HG03159 (cell line): ENCODE results near the gene LCP2.

Source experiments
- ATAC-seq: cut with Tn5 transposase; IDR thresholded peaks from one replicate; pipeline ENCODE4 v1.9.1; 2021; ENCODE audit warnings: mild to moderate bottlenecking, moderate library complexity; ENCODE audit not compliant: unreplicated experiment

The LCP2 gene

DNA sequence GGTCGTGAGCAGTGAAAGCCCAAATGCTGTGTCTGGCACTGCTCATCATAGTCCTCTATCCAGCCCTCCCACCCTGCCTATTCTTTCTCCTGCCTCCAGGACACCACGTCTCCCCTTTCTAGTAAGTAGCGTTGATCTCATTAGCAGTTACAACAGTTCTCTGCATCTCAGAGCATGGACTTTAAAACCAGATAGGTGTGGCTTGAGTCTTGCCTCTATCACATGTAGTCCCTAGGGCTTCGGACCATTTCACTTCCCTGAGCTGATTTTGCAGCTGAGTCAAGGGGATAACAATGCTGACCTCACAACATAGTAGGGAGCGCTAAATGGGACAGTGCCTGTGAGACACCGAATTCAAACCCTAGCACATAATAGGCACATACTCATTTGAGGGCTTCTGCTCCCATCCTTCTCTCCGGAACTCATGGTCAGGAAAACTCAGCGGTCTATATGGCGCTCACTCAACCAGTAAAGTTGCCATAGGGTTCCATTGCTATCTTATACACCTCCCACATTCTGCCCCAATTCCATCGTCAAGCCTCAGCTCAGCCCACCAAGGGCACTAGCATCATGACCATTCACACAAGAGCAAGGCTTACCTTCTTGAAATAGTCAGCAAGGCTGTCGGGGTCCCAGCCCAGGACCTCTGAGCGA is 515 bp downstream of the LCP2 start:
- ATAC-seq: peak; percentile 66

DNA sequence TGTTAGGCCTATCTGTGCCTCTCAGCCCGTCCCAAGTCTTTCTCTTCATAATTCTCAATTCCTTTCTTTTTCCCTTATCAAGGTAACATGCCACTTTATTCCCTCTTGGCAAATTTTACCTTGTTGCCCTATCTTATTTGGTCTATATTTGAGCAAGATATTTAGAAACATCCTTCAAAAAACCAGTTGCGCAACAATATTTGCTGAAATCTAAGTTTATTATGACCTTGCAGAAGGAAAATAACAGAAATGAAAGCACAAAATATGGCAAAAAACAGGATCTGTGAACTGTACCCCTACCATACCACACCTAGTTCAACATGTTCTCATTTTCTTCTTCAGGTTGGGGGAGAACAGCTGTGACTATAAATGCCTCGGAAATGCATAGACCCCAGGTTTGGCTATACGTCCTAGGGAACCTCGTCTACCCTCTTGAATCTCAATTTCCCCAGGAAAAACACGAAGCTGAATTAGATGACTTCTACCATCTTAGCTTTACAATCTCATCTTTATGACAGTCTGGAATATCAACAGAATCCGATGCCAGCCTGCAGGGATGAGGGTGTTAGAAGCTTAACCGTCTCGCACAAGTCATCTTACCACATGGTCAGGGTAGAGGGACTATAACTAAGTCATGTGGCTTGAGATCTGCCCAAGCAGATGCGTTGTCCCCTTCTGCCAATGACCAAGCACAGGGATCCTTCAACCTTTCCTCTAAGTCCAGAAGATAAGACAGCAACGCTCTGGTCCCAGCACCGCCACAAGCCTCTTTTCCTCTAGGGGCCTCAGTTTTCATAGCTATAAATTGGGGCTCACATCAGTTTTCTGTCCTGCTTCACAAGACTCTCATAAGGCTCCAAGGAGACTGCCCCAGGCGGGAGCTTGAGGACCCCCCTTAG is 1.3 kb downstream of the LCP2 start:
- ATAC-seq: no peak

DNA sequence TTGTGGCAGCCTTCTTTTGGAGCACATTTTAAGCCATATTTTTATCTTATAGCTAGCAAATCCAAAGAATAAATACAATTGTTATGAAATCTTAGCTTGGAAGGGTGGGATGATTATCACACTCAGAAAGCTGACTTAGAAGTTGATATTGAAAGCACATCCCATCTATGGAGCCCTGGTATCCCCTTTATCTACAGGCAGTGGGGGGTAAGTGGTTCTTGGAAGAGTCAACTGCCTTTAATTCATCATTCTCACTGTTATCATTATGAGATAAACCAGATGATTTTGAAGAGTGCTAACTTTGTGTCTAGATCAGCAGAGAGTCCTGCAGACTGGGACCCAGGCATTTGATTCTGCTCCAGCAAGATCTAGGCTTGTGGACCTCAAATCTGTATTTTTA is 3.0 kb downstream of the LCP2 start:
- no peak for ATAC-seq

DNA sequence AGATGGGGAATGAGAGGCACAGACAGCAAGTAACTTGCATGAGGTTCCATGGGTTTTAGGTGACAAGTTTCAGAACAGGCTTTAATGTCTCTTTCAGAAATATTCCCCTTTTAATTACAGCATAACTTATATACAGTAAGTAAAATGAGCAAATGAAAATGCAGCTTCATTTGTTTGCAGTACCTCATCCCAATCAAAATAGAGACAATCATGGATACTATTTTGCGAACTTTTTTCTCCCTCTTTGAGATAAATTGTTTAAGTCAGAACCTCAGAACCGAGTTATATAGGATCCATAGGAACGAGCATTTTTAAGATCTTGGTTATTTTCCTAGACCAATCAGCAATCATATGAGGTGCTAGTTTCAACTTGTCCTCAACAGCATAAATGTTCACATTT is 3.5 kb downstream of the LCP2 start:
- no peak for ATAC-seq

DNA sequence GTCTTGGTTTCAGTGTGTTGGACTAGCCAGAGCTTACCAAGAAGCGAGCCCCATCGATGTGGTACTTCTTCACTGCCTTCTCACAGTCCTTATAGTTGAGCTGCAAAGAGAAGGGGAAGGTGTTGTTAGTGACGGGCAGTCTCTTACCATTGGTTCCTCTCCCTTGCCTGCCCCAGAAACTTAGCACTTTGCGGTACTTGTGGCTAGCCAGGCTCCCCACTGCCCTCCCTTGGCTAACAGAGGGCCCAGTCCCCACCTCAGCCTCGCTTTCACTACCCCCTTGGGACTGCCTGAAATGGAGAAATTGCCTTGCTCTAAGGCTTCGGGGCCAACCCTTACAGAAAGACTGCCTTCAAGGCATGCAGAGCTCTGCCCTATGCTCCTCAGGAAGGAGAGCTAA is 4.3 kb downstream of the LCP2 start:
- ATAC-seq: peak; percentile 68

DNA sequence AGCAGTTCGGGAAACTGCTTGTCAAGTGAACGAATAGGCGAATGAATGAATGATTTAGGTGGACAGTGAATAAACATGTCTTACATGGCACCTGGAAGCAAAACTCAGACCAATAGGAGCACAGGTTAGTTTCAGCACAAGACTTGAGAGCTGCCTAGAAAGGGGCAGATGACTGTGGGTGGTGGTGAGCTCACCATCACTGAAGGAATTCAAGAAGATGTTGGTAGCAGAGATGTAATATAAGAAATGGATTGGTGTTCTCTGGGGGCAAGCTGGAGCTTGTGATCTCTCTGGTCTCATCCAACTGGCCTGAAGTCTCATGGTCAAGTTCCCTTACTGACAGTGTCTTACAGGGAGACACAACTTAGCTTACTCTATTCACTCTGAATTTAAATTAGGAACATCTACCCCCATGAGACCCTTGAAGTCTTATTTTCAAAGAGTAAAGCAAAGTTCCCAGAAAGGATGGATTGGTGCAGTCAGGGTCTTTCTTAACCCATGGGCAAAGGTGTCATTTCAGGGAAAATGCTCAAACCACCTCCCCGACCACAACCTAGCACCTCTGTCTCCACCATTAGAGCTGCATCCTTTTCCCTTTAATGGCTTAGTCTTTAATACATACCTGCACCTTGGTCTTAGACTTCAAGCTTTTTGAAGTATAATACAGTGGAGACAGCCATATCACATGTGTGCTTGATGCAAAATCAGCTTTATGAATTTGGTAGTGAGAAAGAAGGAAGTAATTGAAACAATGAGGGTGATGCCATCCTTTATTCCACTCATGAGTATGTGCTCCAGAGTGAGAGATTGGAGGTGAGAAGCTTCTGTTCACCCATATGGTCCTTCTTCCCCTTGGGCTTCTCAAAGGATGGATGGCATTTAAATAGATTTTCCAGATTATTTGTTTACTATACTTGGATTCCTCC is 5.1 kb downstream of the LCP2 start:
- ATAC-seq: no peak

DNA sequence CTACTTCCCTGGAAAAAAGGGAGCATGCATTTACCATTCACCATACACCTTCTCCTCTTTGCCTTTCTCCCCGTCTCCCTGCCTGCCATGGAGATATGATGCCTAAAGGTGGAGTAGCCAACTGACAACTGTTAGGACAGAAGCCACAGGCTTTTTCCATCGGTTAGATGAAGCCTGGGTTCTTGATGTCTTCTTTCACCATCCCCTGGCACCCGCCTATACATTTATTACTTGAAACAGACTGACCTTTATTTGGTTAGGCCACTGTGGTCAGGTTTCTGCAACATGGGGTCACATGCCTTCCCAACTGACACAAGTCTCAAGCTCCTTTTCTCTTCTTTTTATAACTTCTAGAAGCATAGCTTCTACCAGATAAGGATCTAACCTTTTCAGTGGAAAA is 7.1 kb downstream of the LCP2 start:
- ATAC-seq: no peak

DNA sequence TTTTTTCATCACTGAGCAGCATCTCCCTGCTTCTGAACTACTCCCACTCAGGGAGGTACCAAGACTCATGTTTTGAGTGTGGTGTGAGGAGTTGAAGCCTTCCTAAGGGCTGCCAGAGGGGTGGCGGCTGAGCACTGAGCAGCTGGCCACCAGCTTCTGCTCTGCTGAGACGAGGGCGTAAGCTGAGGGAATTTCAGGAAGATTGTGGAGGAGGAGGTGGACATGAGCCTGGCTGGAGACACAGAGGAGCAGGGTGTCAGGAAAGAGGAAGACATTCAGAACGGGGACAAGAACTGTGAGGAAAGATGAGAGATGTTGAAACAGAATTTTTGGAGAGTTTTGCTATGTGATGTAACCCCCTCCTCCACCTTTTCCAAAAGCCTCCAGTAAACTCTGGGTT is 7.8 kb downstream of the LCP2 start:
- ATAC-seq: no peak

DNA sequence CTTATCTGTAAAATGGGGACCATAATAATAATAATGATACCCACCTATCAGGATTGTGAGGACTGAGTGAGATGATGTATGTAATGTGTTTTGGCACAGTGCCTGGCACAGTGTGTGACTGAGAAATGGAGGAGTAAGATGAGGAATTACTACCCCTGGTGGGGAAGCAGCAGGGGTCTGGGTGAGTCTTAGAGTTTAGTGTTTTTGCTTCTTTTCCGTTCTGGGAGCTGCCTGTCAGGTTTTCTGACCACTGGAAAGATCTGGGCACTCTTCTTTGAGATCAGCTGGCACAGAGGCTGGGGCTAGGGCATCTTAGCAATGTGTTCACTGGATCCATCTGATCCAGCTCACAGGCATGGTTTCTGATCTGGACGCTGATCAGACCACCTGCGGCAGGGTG is 8.5 kb downstream of the LCP2 start:
- no peak for ATAC-seq

DNA sequence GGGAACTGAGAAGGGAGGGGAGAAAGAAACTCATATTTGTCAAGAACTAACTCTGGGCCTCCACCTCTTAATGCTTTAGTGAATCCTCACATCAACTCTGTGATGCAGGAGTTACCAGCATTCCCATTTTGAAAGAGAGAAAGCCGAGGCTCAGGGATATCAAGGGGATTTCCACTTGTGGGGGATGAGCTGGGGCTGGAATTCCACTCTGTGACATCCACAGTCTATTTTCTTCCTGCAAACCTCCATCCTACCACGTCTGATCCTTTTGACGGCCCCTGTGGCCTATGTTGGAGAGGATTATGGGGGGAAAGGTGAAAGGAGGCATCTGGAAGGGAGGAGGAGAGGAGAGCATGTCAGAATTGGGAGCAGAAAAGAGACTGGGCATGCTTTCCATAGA is 9.0 kb downstream of the LCP2 start:
- no peak for ATAC-seq

DNA sequence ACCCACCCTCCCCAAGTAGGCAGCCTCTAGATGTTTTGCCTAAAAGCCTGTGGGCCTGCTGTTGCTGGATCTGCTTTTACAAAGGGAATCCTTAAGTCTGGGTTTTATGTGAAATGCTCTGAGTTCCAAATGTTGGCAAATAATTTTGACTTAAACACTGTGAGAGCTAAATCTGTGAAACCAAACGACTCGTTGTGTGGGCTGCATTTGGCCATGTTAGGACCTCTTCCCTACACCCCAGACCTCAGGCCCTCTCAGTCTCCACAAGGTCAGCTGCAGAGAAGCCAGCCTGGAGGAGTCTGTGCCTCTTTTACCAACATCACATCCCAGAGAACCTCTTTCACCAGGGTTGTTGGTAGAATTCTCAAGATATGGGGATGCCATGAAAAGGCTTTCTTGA is 9.4 kb downstream of the LCP2 start:
- ATAC-seq: no peak

DNA sequence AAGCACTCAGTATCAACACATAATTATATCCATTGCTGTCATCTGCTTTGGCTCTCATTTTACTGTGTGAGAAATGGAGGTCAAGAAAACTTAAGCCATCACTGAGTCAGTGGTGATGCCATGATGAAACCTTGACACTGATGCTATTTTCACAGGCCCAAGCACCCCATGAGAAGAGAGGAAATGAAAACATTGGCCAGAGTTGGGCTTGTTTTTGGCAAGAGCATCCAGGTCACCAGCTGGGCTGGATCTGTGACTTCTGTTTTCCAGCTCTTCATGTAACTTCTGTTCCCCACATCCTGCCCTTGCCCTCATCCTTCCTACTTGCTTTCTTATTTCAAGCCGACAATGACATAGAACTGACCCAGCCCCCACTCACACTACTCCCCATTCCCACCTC is 10.0 kb downstream of the LCP2 start:
- ATAC-seq: no peak

DNA sequence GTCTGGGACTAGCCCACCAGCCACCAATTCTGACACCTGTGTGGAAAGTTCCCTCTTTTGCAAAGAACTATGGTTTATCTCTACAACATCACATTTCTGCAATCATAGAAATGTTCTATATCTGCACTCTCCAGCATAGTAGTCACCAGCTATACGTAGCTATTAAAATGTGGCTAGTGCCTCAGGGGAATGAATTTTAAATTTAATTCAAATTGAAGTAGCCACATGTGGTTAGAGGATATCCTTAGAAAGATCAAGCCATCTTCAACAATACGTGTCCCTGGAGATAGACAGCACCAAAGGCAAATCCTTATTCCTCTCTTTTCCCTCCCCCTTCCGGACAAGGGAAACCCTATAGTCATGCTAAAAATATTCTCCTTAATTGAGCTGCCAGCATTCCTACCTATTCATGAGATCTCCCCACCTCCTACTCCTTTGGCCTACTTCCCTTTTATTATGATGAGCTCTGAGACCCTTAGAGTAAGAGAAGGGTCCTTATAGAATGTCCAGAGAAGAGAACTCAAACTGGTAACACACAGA is 11.1 kb downstream of the LCP2 start:
- no peak for ATAC-seq

DNA sequence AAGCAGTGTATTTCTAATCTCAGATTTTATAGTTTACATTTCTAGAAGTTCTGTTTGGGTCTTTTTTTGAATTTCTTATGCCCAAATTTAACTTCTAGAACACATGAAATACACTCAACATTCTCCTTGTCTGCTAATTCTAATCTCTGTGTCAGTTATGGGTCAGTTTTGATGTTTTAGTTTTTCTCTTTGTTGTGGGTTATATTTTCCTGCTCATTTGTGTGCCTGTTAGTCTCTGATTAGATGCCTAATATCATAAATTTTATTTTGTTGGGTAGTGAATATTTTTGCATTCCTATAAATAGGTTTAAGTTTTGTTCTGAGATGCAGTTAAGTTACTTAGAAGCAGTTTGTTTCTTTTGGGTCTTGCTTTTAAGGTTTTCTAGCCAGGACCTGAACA is 12.4 kb downstream of the LCP2 start:
- no peak for ATAC-seq

DNA sequence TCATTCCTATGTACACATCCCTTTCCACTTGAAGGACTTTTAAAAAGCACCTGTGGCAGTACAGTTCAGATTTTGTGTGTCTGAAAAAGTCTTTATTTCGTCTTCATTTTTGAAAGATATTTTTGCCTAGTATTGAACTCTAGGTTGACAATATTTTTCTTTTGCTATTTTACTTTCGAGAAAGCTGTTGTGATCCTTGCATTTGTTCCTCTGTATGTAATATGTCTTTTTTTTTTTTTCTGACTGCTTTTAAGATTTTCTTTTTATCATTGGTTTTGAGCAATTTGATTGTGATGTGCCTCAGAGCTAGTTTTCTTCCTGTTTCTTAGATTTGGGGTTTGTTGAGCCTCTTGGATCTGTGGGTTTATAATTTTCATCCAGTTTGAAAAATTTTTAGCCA is 13.3 kb downstream of the LCP2 start:
- no peak for ATAC-seq

DNA sequence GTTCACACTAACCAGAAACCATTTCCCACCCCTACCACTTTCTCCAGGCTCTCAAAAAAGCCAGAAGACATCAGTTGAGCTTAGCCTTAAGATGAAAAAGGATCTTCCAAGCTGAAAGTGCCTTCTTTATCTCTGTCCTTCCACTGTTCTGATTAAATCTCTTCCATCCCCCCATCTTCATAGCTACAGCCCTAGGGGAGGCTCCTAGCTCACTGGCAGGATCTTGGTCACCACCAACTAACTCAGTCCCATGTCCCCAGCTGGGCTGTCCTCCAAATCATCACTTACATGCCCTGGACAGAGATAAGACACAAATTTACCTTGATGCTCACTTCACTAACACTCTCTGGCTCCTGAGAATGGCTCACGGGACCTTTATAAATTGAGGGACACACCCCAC is 14.3 kb downstream of the LCP2 start:
- ATAC-seq: no peak

DNA sequence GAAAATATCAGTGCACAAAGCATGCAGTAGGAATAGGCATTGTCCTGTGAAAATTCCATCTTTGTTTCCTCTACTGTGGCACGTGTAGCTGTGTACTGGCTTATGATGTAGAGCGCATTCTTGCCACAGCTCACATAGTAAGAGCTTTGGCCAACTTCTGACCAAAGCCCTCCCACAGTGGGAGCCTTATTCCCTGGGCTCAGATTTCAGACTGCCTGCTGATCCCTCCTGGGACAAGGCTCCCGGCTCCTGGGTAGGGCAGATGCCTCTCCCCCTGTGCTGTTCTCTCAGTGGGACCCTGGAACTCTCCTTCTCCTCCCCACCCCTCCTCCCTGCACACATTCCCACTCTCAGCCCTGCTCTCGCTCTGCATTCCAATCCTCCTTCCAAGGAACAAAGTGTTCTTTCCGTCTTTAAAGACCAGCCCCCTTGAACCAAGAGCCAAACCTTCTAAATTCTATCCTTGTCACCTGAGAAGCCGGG is 17.5 kb downstream of the LCP2 start:
- ATAC-seq: no peak

DNA sequence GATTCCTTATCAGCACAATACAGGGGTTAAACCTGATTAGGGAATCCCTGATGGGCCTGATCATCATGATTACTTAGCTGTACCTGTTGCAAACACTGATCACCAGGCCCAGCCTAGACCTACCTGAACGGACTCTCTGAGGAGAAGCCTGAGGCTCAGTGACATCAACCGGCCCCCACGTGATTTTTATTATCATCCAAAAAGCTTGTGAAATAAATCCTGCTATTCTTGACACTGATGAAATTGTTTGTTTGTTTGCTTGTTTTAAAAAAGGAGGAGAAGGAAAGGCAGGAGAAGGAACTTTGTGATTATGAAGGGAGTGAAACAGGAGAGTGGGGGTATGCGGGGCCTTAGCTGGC is 18.1 kb downstream of the LCP2 start:
- no peak for ATAC-seq

DNA sequence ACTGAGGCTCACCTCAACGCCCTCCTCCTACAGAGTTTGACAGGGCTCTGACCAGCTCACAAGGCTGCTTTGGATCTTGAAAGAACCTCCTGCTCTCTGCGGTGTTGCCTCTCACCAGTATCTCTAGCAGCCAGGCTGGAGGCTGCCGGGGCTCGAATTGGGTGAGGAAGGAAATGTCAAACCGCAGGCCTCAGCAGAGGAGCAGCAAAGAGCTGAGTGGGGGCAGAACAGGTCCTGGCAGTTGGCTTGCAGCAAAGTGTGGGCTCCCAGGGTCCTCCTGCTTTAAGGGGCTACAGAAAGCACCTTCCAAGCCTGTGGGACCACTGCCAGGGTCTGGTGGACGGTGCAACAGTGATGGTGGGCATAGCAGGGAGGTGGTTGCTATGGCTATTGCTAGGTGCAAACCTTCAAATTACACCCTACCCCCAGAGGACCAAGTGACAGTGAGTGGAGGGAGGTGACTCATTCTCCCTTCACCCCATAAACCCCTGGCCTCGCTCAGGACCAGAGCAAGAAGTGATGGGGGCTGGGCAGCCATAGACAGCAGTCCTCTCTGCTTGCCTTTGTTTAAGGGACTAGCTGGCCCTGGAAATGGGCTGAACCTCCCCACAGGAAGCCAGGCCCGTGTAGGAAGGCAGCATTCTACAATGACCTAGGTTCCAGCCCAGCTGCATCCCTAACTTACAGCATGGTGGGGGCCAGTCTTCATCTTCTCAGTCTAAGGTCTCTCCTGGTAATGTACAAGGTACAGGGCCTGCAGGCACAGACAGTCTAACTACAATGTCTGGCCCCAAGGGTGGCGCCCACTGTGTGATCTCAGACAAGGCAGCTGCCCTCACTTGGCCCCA is 18.7 kb downstream of the LCP2 start:
- ATAC-seq: peak; percentile 88

DNA sequence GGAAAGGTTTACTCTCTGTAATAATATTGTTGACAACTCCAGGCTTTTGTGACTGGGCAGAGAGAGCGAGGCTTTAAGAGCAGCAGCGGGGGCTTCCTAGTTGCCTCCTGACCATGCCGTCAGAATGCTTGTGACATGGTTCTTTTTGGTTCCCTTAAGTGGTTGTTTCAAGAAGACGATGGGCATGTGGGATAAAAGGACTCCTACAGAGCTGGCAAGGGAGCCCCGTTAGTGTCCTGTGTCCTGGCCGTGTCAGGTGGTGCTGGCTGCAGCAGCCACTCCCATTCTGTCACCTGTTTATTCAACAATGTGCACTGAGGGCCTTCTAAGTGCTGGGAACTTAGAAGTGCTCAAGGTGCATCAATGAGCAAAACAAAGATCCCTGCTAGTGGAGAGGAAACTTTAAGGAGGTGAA is 19.7 kb downstream of the LCP2 start:
- no peak for ATAC-seq
